HFFc6 (cell line): Measurements from ENCODE around the gene TMEM245. TPM values are rescaled to one million over a fixed set of nuclear protein-coding genes. Genes with fewer than 3 reads are reported as not detected.

Source experiments
- DNase-seq: peaks from one replicate; pipeline ENCODE4 v3.0.0-alpha.2; 2018
- H3K27ac Mint-ChIP-seq: 2 replicates; pipeline ENCODE4 v1.8.0; 2020; ENCODE audit warnings: mild to moderate bottlenecking, mixed read lengths
- H3K27me3 Mint-ChIP-seq: 2 replicates; pipeline ENCODE4 v1.8.0; 2021; ENCODE audit warnings: mild to moderate bottlenecking, moderate library complexity, mixed read lengths; ENCODE audit not compliant: insufficient read depth
- H3K36me3 Mint-ChIP-seq: 2 replicates; pipeline ENCODE4 v1.8.0; 2021; ENCODE audit warnings: low read depth, mixed read lengths
- H3K4me1 Mint-ChIP-seq: 2 replicates; pipeline ENCODE4 v1.8.0; 2020; ENCODE audit warnings: low read depth, mixed read lengths
- H3K4me3 Mint-ChIP-seq: 2 replicates; pipeline ENCODE4 v1.8.0; 2020; ENCODE audit warnings: mild to moderate bottlenecking, moderate library complexity, mixed read lengths
- H3K9me3 Mint-ChIP-seq: 2 replicates; pipeline ENCODE4 v1.8.0; 2020; ENCODE audit warnings: mild to moderate bottlenecking, mixed read lengths
- total RNA-seq, 6 experiments: library from RNA; stranded (reverse); fragmentation: NEBNext Ultra II Directional; extraction: Animal tissue kit (Norgen Biotek cat#: 25700); gene quantifications; 2 replicates in 1 of 6; 3 replicates in 5 of 6; pipeline ENCODE4 v1.2.3, GENCODE V29; 2021
- TF ChIP-seq, protein P1 (sequence below): fragments of 200-600 bp; sonication (generic); IDR thresholded peaks from 2 replicates; pipeline ENCODE4 v1.5.0; 2021; ENCODE audit warnings: antibody characterized with exemption, mild to moderate bottlenecking

TMEM245 gene
- total RNA-seq, 6 experiments from 2014 or later = 52.1 to 61.8 (median 57.4) TPM

- H3K4me1 Mint-ChIP-seq = no peaks in the 10 kb centered on the region
Observed at GRCh38 chr9:109156708-109157107, 37.0 kb upstream of the TMEM245 start.

GRCh38 chr9:109150925-109151545 is 31.3 kb upstream of the TMEM245 start:
- DNase-seq = no peak
- H3K9me3 Mint-ChIP-seq = peaks cover 16% of the 10 kb centered on the region
- no peak overlapping the region for H3K27ac Mint-ChIP-seq
- no peaks in the 10 kb centered on the region for H3K4me1 Mint-ChIP-seq
- H3K27me3 Mint-ChIP-seq = peaks cover 24% of the 10 kb centered on the region
- no peaks in the 10 kb centered on the region; the same call in 1 of the 2 replicates for H3K36me3 Mint-ChIP-seq
- no peak overlapping the region for H3K4me3 Mint-ChIP-seq
- TF ChIP-seq, protein P1, sequence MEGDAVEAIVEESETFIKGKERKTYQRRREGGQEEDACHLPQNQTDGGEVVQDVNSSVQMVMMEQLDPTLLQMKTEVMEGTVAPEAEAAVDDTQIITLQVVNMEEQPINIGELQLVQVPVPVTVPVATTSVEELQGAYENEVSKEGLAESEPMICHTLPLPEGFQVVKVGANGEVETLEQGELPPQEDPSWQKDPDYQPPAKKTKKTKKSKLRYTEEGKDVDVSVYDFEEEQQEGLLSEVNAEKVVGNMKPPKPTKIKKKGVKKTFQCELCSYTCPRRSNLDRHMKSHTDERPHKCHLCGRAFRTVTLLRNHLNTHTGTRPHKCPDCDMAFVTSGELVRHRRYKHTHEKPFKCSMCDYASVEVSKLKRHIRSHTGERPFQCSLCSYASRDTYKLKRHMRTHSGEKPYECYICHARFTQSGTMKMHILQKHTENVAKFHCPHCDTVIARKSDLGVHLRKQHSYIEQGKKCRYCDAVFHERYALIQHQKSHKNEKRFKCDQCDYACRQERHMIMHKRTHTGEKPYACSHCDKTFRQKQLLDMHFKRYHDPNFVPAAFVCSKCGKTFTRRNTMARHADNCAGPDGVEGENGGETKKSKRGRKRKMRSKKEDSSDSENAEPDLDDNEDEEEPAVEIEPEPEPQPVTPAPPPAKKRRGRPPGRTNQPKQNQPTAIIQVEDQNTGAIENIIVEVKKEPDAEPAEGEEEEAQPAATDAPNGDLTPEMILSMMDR = no peak

More at GRCh38 chr9:109156708-109157107, 37.0 kb upstream of the TMEM245 start:
- Mint-ChIP-seq H3K4me3 (no peak overlapping the region), H3K27me3 (peaks cover 10% of the 10 kb centered on the region), H3K36me3 (no peaks in the 10 kb centered on the region; the same call in 1 of the 2 replicates), H3K27ac (no peak overlapping the region), H3K9me3 (peaks cover 16% of the 10 kb centered on the region)
- DNase-seq = no peak
- TF ChIP-seq, protein P1 = no peak

- Mint-ChIP-seq H3K27ac (no peak overlapping the region), H3K4me1 (no peaks in the 10 kb centered on the region), H3K9me3 (peaks cover 16% of the 10 kb centered on the region), H3K27me3 (peaks cover 25% of the 10 kb centered on the region), H3K4me3 (no peak overlapping the region), H3K36me3 (no peaks in the 10 kb centered on the region; the same call in 1 of the 2 replicates)
- no peak for DNase-seq
- TF ChIP-seq, protein P1 = no peak
Observed at GRCh38 chr9:109149722-109150121, 30.0 kb upstream of the TMEM245 start.

DNA sequence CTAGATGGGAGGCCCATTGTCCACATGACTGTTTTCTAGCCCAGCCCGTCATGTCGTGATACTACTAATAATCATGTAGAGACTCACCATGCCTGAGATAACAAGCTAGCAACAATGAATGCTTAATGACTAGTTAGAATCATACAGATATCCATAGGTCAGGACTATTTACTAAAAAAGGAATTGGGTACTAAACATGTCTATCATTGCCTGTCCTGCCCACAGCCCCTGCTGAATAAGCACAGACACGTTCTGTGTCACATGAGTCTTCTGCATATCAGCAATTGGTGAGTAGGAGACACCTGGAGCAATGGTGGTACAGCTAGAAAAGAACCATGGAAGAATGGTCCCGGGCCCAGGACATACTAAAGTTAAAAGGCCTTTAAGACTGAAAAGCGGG is 29.3 kb upstream of the TMEM245 start:
- H3K4me3 Mint-ChIP-seq = no peak overlapping the region
- H3K9me3 Mint-ChIP-seq = peaks cover 13% of the 10 kb centered on the region
- no peaks in the 10 kb centered on the region; the same call in 1 of the 2 replicates for H3K36me3 Mint-ChIP-seq
- DNase-seq = no peak
- H3K27me3 Mint-ChIP-seq = peaks cover 21% of the 10 kb centered on the region
- no peak overlapping the region for H3K27ac Mint-ChIP-seq
- peaks cover under 1% of the 10 kb centered on the region for H3K4me1 Mint-ChIP-seq
- TF ChIP-seq, protein P1 = no peak

DNA sequence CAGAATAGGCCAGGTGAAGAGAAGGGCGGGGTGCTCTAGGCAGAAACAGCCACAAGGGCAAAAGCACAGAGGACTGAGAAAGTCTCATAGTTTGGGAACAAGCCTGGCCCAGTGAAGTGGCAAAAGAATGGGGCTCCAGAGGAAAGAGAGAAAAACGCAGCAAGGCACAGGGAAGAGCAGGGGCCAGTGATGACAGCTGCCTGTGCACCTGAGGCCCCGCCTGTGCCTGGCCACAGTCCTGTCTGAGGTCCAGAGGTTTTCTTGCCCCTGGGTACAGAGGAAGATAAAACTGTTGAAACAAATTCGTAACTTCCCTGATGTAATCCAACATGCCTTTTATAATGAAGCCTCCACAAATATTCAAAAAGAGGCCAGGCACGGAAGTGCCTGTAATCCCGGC is 25.3 kb upstream of the TMEM245 start:
- no peak overlapping the region for H3K4me3 Mint-ChIP-seq
- peaks cover 23% of the 10 kb centered on the region for H3K27me3 Mint-ChIP-seq
- TF ChIP-seq, protein P1 = no peak
- DNase-seq = no peak
- H3K27ac Mint-ChIP-seq = no peak overlapping the region
- H3K36me3 Mint-ChIP-seq = no peaks in the 10 kb centered on the region
- H3K9me3 Mint-ChIP-seq = no peaks in the 10 kb centered on the region
- H3K4me1 Mint-ChIP-seq = peaks cover 6% of the 10 kb centered on the region
